Right atrium auricular region (tissue), 2 donors: ENCODE measurements around the gene MAP4K3. TPM values are rescaled to one million over a fixed set of nuclear protein-coding genes. Genes with fewer than 3 reads are reported as not detected.

Experiments used
- DNase-seq: peaks from one replicate; pipeline ENCODE4 v3.0.0-alpha.2; 2019; ENCODE audit warnings: low spot score
- H3K27ac ChIP-seq, 2 donors: fragments of 200-600 bp; sonication (generic); 1 replicate in 1 of 2; 2 replicates in 1 of 2; pipeline ENCODE4 v1.5.1; 2016 to 2019
- H3K27me3 ChIP-seq, 2 donors: fragments of 200-600 bp; sonication (generic); one replicate each; pipeline versions ENCODE4 v1.5.1 to v1.6.0; 2017 to 2019
- H3K36me3 ChIP-seq: fragments of 200-600 bp; sonication (generic); one replicate; pipeline ENCODE4 v1.5.1; 2016
- H3K4me1 ChIP-seq, 2 donors: fragments of 200-600 bp; sonication (generic); one replicate each; pipeline versions ENCODE4 v1.5.1 to v1.6.0; 2017 to 2019
- H3K4me3 ChIP-seq, 2 donors: fragments of 200-600 bp; sonication (generic); 1 replicate in 1 of 2; 2 replicates in 1 of 2; pipeline ENCODE4 v1.5.1; 2017 to 2019; ENCODE audit warnings: mild to moderate bottlenecking in 1 of 2, moderate library complexity in 1 of 2
- H3K9me3 ChIP-seq, 2 donors: fragments of 200-600 bp; sonication (generic); one replicate each; pipeline ENCODE4 v1.5.1; 2019
- total RNA-seq, 2 donors: library from RNA; depleted of rRNA; stranded (reverse); fragments of >200 nt; gene quantifications; one replicate each; pipeline ENCODE4 v1.1.0, GENCODE V29; 2016
- TF ChIP-seq, protein P1 (sequence below), 2 donors: fragments of 200-600 bp; sonication (generic); IDR thresholded peaks; one replicate each; pipeline ENCODE4 v1.5.1; 2019; ENCODE audit warnings: antibody characterized with exemption in 2 of 2

The MAP4K3 gene
- total RNA-seq, 2 donors from 2014 or later: 26.2 to 28.9 TPM

DNA sequence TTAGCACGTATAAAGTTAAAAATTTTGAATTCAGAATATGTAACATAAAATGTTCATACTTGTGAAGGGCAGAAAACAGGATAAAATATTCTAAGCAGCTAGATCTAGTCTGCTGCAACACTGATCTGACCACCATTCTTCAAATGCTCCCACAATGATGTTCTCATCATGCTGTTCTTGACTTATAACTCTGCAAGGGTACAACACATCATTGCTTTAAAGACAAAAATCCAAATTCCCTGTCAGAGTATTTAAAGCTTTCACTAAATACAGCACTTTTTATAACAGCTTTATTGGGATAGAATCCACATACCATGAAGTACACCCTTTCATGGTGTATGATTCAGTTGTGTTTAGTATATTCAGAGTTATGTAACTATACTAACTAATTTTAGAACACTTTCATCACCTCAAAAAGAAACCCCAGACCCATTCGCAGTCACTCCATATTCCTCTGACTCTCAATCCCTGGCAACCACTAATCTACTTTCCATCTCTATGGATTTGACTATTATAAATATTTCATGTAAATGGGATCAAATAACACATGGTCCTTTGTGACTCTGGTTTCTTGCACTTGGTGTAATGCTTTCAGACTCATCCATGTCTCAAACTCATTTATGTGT, 56.4 kb downstream of the MAP4K3 start:
- Histone ChIP-seq H3K27ac (peak overlapping the region; percentile 28 to 70), H3K36me3 (no peaks in the 10 kb centered on the region), H3K9me3 (no peaks in the 10 kb centered on the region), H3K4me3 (no peak overlapping the region), H3K4me1 (peaks cover 0 to 57% of the 10 kb centered on the region in 2 donors), H3K27me3 (no peaks in the 10 kb centered on the region)
- TF ChIP-seq, protein P1, sequence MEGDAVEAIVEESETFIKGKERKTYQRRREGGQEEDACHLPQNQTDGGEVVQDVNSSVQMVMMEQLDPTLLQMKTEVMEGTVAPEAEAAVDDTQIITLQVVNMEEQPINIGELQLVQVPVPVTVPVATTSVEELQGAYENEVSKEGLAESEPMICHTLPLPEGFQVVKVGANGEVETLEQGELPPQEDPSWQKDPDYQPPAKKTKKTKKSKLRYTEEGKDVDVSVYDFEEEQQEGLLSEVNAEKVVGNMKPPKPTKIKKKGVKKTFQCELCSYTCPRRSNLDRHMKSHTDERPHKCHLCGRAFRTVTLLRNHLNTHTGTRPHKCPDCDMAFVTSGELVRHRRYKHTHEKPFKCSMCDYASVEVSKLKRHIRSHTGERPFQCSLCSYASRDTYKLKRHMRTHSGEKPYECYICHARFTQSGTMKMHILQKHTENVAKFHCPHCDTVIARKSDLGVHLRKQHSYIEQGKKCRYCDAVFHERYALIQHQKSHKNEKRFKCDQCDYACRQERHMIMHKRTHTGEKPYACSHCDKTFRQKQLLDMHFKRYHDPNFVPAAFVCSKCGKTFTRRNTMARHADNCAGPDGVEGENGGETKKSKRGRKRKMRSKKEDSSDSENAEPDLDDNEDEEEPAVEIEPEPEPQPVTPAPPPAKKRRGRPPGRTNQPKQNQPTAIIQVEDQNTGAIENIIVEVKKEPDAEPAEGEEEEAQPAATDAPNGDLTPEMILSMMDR (IDR thresholded peaks at IDR 0.05): no peak
- no peak for DNase-seq

DNA sequence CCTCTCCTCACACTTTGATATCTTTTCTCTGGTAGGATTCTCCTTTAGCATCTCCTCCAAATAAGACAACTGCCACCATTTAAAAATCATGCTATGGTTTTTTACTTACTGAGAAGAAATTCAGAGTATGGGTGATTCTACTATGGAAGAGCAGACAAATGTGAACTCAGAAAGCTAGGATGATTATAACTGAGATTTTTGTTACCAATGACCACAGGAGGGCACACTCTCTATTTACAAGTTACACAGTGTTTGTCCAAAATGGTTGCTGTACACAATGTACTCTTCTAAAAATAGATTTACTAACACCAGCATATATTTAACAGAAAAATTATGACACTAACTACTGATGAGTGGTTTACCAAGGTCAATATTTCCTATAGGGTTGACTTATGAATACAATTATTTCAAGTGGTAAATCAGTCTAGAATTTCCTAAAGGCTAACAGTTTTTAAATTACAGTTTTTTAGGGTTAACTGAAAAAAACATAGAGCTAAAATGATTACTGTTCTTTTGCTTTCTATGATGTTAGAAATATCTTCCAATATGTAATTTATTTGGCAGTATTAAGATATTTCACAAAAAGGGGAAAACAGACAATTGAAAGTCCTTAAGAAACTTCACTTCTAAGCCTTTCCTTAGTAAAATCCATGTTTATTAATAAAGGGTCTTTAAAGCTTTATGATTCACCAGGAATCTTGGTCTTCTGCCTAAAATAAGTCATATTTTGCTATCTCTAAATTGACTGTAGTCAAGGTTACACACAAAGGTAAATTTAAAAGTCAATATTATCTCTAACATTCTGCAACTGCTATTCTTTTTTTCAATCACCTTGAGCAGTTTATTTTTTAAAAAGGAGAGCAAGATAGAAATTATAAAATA, 57.2 kb downstream of the MAP4K3 start:
- no peaks in the 10 kb centered on the region for H3K36me3 ChIP-seq
- H3K27me3 ChIP-seq: no peaks in the 10 kb centered on the region
- peak overlapping the region; percentile 50 to 70 for H3K27ac ChIP-seq
- no peak overlapping the region for H3K4me3 ChIP-seq
- TF ChIP-seq, protein P1 (IDR thresholded peaks at IDR 0.05): peak; percentile 38 to 74
- no peaks in the 10 kb centered on the region for H3K9me3 ChIP-seq
- no peak for DNase-seq
- peaks cover 0 to 57% of the 10 kb centered on the region in 2 donors for H3K4me1 ChIP-seq

DNA sequence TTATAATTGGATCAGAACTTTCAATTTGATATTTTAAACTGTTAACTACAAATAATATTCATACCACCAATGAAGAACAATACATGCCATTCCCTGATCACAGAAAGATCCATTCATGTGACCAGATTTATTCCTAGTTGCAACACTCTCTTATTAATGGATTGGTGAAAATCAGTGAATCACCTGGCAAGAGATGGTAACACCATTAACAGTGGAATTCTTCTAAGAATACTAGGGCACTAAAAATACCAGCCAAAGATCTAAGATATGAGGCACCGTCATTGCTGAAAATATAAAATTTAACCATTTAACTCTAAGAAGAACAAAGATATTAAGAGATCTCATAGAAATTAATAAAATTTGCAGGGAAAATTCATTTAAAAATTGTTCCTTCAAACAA, 58.1 kb downstream of the MAP4K3 start:
- peak overlapping the region; percentile 50 to 70 for H3K27ac ChIP-seq
- TF ChIP-seq, protein P1 (IDR thresholded peaks at IDR 0.05): no peak
- H3K27me3 ChIP-seq: no peaks in the 10 kb centered on the region
- H3K4me1 ChIP-seq: peaks cover 0 to 57% of the 10 kb centered on the region in 2 donors
- DNase-seq: no peak
- H3K4me3 ChIP-seq: no peak overlapping the region
- no peaks in the 10 kb centered on the region for H3K9me3 ChIP-seq
- H3K36me3 ChIP-seq: no peaks in the 10 kb centered on the region

DNA sequence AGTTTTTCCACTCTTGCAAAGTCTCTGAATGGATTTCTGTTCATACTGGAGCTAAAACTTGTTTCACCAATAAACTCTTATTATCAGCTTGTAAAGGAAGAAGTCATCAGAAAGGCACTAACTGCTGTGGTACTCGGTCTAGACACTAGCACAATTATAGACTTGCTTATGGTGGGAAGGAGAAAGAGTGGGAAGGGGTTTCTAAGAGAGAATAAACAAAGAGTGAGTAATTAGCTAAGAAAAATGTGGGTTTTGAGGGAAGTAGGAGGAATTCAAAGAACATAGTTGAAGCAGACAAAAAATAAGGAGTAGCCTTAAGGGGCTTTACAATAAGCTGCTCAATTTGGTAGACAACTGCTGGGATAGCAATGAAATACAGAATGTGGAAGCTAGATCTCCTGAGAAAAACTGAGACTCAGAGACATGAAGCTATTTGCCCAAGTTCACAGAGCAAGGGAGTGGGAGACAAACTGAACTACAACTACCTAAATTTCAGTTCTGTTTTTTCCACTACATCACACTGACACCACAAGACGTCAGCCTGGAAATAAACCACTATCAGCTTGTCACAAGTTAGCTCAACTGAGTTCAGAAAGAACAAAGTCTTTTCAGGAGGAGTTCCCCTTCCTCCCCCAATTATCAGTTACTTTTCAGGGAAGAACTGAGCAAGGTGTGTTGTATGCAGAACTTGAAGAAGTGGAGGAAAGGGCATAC, 59.7 kb downstream of the MAP4K3 start:
- no peaks in the 10 kb centered on the region for H3K36me3 ChIP-seq
- H3K4me1 ChIP-seq: peaks cover 0 to 51% of the 10 kb centered on the region in 2 donors
- H3K9me3 ChIP-seq: peaks cover 0 to under 1% of the 10 kb centered on the region in 2 donors
- H3K4me3 ChIP-seq: no peak overlapping the region
- DNase-seq: no peak
- no peaks in the 10 kb centered on the region for H3K27me3 ChIP-seq
- peak overlapping the region; percentile 62 to 70 for H3K27ac ChIP-seq
- TF ChIP-seq, protein P1 (IDR thresholded peaks at IDR 0.05): no peak

DNA sequence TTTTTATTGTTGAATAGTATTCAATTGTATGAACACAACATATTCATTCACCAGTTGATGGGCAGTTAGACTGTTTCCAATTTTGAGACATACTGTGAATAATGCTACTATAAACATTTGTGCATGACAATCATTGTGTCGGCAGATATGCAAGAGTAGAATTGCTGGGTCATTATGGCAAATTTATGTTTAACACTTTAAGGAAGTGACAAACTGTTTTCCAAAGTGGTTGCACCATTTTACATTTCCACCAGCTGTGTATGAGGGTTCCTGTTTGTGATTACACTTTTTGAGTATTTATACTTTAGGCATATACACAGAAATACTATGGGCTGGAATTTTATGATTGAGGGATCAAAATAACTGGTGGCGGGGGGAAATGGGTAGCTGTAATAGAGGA, 61.2 kb downstream of the MAP4K3 start:
- H3K4me3 ChIP-seq: no peak overlapping the region
- H3K4me1 ChIP-seq: peaks cover 0 to 36% of the 10 kb centered on the region in 2 donors
- H3K9me3 ChIP-seq: peaks cover 0 to 5% of the 10 kb centered on the region in 2 donors
- TF ChIP-seq, protein P1 (IDR thresholded peaks at IDR 0.05): no peak
- H3K36me3 ChIP-seq: no peaks in the 10 kb centered on the region
- no peak for DNase-seq
- no peak overlapping the region for H3K27ac ChIP-seq
- H3K27me3 ChIP-seq: no peaks in the 10 kb centered on the region
